Type B pancreatic cell (in vitro differentiated cells): ENCODE data around the gene SLC25A43. TPM values are rescaled to one million over a fixed set of nuclear protein-coding genes. Genes with fewer than 3 reads are reported as not detected.
"Not testable (repeated sequence)": the region's sequence is repeated elsewhere in the genome, so short reads cannot be mapped to it uniquely, and the experiment has no call there.

Experiments used
- DNase-seq: peaks from one replicate; pipeline ENCODE4 v3.0.0; 2021; ENCODE audit warnings: mixed read lengths; ENCODE audit not compliant: unreplicated experiment; ENCODE audit errors: extremely low spot score
- H3K27ac Mint-ChIP-seq: 2 replicates; pipeline ENCODE4 v1.8.0; 2021; ENCODE audit warnings: mild to moderate bottlenecking, mixed read lengths
- H3K27me3 Mint-ChIP-seq: 2 replicates; pipeline ENCODE4 v1.8.0; 2021; ENCODE audit warnings: mixed read lengths
- H3K36me3 Mint-ChIP-seq: 2 replicates; pipeline ENCODE4 v1.8.0; 2021; ENCODE audit warnings: mixed read lengths
- H3K4me1 Mint-ChIP-seq: one replicate; pipeline ENCODE4 v1.8.0; 2021; ENCODE audit warnings: mixed read lengths; ENCODE audit not compliant: unreplicated experiment
- H3K4me3 Mint-ChIP-seq: 2 replicates; pipeline ENCODE4 v1.8.0; 2021; ENCODE audit warnings: mild to moderate bottlenecking, mixed read lengths
- H3K9me3 Mint-ChIP-seq: 2 replicates; pipeline ENCODE4 v1.8.0; 2021; ENCODE audit warnings: mixed read lengths
- long read RNA-seq: library from polyadenylated mRNA; unstranded; transcript quantifications from one replicate; pipeline ENCODE4 v2.0.0, GENCODE V29; 2020
- total RNA-seq: library from RNA; stranded (reverse); gene quantifications from 2 replicates; pipeline ENCODE4 v1.2.1, GENCODE V29; 2021; ENCODE audit warnings: low replicate concordance
- TF ChIP-seq, protein P1 (sequence below): fragments of 200-600 bp; sonication (generic); conservative IDR thresholded peaks from 2 replicates; pipeline ENCODE4 v1.5.0; 2021; ENCODE audit warnings: antibody characterized with exemption, mild to moderate bottlenecking

The SLC25A43 gene
- 7.0 and 7.4 TPM in 2 replicates for total RNA-seq
- long read RNA-seq, partial matches to known transcripts = 3 of 6 reads
- long read RNA-seq, other reads (novel, unspliced or antisense) = 1 of 6 reads

- peak within 1 kb of the TSS; percentile 82 for H3K27ac Mint-ChIP-seq
- no peaks in the 10 kb centered on the region for H3K9me3 Mint-ChIP-seq
- H3K4me3 Mint-ChIP-seq = peak within 1 kb of the TSS; percentile 90
- H3K36me3 Mint-ChIP-seq = no peaks in the 10 kb centered on the region
- no peaks in the 10 kb centered on the region for H3K27me3 Mint-ChIP-seq
- peak; percentile 69 for DNase-seq
- H3K4me1 Mint-ChIP-seq = no peaks in the 10 kb centered on the region
- TF ChIP-seq, protein P1, sequence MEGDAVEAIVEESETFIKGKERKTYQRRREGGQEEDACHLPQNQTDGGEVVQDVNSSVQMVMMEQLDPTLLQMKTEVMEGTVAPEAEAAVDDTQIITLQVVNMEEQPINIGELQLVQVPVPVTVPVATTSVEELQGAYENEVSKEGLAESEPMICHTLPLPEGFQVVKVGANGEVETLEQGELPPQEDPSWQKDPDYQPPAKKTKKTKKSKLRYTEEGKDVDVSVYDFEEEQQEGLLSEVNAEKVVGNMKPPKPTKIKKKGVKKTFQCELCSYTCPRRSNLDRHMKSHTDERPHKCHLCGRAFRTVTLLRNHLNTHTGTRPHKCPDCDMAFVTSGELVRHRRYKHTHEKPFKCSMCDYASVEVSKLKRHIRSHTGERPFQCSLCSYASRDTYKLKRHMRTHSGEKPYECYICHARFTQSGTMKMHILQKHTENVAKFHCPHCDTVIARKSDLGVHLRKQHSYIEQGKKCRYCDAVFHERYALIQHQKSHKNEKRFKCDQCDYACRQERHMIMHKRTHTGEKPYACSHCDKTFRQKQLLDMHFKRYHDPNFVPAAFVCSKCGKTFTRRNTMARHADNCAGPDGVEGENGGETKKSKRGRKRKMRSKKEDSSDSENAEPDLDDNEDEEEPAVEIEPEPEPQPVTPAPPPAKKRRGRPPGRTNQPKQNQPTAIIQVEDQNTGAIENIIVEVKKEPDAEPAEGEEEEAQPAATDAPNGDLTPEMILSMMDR = no peak
Observed at GRCh38 chrX:119398974-119399771, at the start of gene SLC25A43. SLC25A43 (plus strand) TSS chrX:119399336; CDS start chrX:119399404, 68 bp downstream.

DNA sequence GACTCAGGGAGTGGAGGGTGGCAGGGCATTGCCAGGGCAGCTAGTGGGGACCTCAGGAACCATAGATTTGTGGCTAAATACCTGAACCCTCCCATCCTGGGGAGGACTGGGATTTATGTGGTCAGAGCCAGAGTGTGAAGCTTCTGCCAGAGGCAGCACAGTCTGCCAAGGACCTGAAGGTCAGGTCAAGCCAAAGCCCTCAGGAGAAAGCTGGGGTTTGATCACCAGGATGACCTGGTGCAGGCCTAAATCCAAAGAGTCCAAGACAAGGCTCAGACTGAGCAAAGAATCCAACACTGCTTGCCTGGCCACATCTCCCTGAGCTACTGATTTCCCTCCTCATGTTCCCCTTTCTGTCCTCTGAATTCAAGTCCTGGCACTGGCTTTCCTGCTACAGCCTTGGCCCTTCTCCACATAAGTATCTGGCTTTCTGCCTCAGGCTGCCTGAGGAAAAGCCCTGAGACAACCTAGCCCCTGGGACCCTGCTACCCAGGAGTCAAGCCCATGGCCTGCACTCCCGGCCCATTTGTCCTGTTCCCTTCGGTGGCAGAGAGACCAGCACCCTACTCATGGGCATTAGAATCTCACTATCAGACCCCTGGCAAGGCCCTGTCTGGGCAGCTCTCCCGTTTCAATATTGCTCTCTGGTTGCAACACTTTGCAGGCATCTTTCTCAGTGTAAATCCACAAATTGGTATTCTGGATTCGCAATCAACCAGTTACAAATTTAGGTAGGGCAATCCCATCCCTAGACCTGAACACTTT is 39.3 kb upstream of the SLC25A43 start:
- DNase-seq = no peak
- Mint-ChIP-seq H3K36me3 (no peaks in the 10 kb centered on the region), H3K9me3 (no peaks in the 10 kb centered on the region), H3K27me3 (no peaks in the 10 kb centered on the region), H3K4me1 (no peaks in the 10 kb centered on the region), H3K4me3 (no peak overlapping the region), H3K27ac (no peak overlapping the region)
- TF ChIP-seq, protein P1 = no peak

DNA sequence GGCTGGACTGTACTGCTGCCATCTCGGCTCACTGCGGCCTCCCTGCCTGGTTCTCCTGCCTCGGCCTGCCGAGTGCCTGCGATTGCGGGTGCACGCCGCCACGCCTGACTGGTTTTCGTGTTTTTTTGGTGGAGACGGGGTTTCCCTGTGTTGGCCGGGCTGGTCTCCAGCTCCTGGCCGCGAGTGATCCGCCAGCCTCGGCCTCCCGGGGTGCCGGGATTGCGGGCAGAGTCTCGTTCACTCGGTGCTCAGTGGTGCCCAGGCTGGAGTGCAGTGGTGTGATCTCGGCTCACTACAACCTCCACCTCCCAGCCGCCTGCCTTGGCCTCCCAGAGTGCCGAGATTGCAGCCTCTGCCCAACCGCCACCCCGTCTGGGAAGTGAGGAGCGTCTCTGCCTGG is 37.7 kb upstream of the SLC25A43 start:
- not testable (repeated sequence) for H3K27me3 Mint-ChIP-seq, H3K36me3 Mint-ChIP-seq, H3K27ac Mint-ChIP-seq, H3K9me3 Mint-ChIP-seq, DNase-seq, H3K4me3 Mint-ChIP-seq, H3K4me1 Mint-ChIP-seq

DNA sequence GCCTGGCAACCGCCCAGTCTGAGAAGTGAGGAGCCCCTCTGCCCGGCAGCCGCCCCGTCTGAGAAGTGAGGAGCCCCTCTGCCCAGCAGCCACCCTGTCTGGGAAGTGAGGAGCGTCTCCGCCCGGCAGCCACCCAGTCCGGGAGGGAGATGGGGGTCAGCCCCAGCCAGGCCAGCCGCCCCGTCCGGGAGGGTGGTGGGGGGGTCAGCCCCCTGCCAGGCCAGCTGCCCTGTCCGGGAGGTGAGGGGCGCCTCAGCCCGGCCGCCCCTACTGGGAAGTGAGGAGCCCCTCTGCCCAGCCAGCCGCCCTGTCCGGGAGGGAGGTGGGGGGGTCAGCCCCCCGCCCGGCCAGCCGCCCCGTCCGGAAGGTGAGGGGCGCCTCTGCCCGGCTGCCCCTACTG is 37.1 kb upstream of the SLC25A43 start:
- H3K4me1 Mint-ChIP-seq, H3K9me3 Mint-ChIP-seq, H3K4me3 Mint-ChIP-seq, DNase-seq, H3K36me3 Mint-ChIP-seq, H3K27ac Mint-ChIP-seq, H3K27me3 Mint-ChIP-seq: not testable (repeated sequence)

DNA sequence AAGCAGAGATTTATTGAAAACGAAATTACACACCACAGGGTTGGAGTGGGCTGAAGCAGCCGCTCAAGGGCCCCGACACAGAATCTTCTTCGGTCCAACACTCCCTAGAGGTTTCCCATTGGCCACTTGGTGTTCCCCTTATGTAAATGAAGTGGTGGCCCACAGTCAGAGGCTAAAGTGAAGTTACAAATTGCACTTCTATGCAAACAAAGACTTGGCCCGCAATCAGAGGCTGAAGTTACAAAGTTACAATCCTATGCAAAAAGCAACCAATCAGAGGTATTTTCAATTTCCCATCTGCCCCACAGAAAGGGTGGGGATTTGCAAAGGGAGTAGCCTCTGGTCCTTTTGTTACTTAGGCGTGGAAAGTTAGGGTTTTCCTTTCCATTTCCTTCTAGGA is 35.7 kb upstream of the SLC25A43 start:
- no peaks in the 10 kb centered on the region for H3K4me1 Mint-ChIP-seq
- no peak overlapping the region for H3K4me3 Mint-ChIP-seq
- H3K27ac Mint-ChIP-seq = no peak overlapping the region
- no peaks in the 10 kb centered on the region for H3K36me3 Mint-ChIP-seq
- no peaks in the 10 kb centered on the region for H3K27me3 Mint-ChIP-seq
- DNase-seq = no peak
- H3K9me3 Mint-ChIP-seq = no peaks in the 10 kb centered on the region
- TF ChIP-seq, protein P1 = no peak

- not testable (repeated sequence) for H3K4me1 Mint-ChIP-seq, H3K36me3 Mint-ChIP-seq, H3K27ac Mint-ChIP-seq, H3K4me3 Mint-ChIP-seq, DNase-seq, H3K27me3 Mint-ChIP-seq, H3K9me3 Mint-ChIP-seq
Observed at GRCh38 chrX:119371861-119372260, 27.3 kb upstream of the SLC25A43 start.

DNA sequence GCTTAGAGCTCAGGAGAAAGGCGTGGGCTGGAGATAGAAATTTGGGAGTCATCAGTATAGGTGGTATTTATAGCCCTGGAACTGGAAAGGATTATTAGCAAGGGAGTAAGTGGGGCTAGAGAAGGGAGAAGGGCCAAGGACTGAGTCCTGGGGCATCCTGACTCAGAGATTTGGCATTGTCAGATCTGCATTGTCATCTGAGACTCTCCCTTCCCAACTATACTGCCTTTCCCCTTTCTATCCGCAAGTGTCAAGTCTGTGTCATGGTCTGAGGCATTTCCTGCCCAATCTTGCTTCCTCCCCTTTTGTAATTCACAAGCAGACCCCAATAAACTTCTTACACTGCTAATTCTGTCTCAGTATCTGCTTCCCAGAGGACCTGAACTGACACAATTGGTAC is 24.4 kb upstream of the SLC25A43 start:
- Mint-ChIP-seq H3K36me3 (no peaks in the 10 kb centered on the region), H3K27ac (no peak overlapping the region), H3K27me3 (no peaks in the 10 kb centered on the region), H3K4me1 (no peaks in the 10 kb centered on the region), H3K4me3 (no peak overlapping the region), H3K9me3 (no peaks in the 10 kb centered on the region)
- DNase-seq = no peak
- TF ChIP-seq, protein P1 = no peak
